GM11168 (cell line): ENCODE results near the gene TERT.

ENCODE experiments used
- in situ Hi-C: fragments of 300-500 bp; cut with MboI; formaldehyde crosslinking; loops from one replicate; pipeline ENCODE4 v1.12.0; 2022; ENCODE audit warnings: low sequenced_read_pairs; ENCODE audit not compliant: unreplicated experiment

Gene TERT

DNA sequence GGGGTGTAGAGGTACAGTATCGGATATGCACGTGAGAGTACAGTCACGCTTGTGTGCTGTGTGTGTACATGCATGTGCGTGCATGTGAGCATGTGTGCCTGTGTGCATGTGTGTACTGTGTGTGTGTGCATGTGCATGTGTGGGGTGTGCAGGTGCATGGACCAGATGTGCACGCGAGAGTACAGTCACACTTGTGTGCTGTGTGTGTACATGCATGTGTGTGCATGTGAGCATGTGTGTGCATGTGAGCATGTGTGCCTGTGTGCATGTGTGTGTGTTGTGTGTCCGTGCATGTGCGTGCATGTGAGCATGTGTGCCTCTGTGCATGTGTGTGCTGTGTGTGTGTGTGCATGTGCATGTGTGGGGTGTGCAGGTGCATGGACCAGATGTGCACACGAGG, 83.2 kb downstream of the TERT start:
- in situ Hi-C loops, result no loop called here

DNA sequence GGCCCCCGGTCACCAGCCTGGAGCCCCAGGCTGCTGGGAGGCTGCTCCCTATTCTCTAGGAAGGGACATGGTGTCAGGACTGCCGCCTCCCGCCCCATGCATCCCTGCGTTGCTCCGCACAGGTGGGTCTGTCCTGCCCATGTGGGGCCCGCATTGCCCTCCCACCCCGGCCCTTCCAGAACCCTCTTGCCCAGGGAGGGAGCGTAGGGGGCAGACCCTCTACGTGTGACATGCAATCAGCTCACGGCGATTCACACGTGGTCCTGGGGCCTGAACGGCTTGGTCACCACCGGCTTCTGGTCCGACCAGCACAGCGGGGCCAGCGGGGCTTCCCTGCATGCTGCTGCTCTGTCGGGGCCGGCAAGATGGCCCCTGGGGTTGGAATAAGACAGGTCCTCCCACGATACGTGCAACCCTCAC, 84.0 kb downstream of the TERT start:
- in situ Hi-C loops, result no loop called here

DNA sequence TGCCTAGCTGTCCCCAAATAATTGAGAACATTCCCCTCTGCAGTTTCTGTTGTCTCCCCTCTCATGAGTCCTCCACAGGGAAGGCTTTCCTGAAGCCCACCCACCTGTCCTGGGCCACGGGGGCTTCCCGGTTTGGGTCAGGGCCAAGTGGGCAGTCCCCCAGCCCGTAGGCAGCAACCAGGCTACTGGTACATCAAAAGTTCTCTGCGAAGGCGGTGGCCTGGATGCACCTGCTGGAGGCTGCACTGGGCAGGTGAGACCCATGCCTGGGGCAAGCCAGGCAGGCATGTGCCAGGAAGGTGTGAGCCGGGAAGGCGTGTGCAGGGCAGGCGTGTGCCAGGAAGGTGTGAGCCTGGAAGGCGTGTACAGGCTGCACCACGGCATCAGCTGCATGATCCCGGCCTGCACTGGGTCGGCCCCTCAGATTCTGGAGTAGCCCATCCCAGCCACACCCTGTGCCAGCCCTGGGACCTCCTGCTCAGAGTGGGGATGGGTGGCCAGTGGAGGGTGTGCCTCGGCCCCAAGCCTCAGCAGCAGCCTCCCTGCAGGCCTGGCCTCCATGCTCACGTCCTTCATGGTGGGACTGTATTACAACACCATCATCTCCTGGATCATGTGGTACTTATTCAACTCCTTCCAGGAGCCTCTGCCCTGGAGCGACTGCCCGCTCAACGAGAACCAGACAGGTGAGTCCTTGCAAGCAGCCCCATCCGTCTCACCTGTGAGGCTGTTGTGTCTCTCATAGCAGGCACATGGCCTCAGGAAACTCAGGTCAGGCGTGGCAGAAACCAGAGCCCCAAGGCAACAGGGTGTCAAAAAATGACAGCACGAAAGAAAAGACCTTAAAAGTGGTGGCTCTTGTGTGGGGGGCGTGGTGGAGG, 84.7 kb downstream of the TERT start:
- in situ Hi-C loops, result no loop called here

DNA sequence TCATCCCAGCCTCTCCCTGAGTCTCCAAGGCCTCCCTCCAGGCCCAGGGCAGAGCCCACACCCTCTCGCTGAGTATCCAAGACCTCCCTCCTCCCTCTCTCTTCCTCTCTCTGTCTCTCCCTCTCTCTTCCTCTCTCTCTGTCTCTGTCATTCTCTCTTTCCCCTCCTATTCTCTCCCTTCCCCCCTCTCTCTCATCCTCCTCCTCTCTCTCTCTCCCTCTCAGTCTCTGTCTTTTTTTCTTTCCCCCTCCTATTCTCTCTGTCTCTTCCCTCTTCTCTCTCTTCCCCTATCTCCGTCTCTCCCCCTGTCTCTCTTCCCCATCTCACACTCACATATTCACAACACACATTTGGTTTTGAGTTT, 85.4 kb downstream of the TERT start:
- in situ Hi-C loops, result no loop called here

DNA sequence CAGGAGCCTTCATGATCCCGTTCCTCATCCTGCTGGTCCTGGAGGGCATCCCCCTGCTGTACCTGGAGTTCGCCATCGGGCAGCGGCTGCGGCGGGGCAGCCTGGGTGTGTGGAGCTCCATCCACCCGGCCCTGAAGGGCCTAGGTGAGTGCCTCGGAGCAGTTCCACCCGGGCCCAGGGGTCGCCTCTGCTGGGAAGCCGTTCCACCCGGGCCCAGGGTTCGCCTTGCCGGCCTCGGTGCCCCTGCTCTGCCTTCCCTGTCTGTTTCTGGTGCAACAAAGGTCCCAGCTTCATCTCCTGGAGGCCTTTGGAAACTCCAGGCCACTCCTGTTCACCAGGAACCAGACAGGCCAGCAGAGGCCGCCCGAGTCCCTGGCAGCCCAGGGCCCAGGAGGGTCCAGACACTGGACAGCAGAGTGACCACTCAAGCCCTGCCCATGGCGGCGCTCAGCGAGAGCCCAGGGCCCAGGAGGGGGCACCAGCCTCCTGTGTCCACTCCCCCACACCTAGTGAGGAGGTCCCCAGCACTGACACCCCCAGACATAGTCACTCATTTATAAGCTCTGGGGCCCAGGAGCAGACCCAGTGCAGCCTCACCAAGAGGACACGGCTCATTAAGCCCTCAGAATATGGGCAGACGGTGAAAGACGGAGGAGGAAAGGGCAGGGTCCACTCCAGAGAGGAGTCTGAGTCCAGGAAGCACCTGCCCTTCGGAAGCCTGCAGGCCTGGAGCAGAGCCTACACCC, 86.0 kb downstream of the TERT start:
- in situ Hi-C loops, result no loop called here

DNA sequence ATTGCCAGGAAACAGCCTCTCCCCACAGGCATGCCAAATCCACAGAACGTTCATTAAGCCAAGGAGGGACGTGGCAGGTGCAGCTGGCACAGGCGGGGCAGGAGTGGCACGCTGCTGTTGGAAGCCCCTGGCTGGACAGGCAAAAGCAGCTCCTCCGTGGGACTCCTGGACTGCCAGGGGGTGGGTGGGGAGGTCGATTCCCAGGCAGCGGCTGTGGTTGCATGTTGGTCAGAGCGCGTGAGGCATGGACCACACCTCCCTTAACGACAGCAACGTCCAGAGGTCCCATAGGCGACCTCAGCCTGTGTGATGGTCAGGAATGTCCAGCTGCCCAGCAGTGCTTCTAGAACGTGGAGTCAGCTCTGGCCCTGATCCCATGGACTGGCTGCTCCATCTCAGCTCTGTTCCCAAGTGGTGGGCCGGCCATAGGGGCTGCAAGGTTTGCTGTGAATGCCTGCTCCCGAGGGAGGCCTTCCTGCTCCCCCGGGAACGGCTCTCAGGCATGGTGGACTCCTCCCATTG, 86.6 kb downstream of the TERT start:
- in situ Hi-C loops, result no loop called here

DNA sequence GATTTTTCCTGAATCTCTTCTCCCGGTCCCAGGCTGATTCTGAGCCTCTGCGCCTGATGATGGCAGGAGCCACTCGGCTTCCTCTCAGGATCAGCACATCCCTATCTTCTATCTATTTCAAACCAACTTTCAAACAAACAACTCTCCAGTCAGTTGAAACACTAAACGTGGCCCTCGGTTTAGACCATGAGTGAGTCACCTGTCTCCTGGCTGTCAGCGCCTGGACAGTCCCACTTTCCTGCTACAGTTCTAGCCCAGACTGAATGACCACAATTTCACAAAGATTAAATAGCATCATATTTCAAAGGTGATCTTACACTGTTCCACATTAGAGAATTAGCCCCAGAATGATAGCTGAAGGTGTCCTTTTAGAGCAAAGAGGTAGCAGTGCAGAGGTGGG, 87.3 kb downstream of the TERT start:
- in situ Hi-C loops, result no loop called here

DNA sequence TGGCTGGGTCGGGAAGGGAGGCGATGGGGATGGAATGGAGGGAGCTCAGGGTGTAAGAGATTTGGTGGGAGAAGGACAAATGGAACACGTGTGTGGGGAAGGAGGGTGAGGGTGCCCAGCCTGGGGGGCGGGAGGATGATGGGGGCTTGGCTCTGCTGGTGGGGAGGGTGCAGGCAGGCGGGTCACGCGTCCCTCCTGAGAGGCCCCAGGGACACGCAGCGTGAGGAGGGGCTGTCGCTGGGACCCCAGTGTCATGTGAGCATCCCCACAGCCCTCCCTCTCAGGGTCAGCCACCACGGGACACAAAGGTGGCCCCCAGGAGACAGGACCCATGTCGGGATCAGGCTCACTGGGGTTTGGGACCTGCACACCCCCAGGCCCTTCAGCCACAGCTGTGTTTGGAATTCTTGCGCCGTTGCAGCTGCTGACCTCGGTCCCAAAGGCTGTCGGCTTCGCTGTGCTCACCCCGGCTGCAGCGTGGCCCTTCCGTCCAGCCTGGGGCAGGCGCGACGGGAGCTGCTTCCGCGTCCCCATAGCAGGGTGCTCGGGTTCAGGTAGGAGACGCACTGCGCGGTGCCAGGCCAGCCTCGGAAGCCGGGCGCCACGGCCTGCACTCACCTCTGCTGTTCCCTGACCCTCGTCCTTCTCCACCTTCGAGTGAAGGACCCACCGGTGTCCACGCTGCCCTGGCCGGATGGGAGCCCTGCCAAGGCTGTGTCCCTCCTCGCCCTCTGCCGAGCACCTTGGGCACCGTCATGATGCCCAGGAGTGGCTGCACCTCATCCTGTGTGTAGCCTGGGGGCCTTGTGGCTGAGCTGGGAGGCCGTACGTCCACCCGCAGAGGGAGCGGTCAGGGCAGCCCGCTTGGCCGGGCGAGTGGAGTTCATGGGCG, 88.1 kb downstream of the TERT start:
- in situ Hi-C loops, result no loop called here

DNA sequence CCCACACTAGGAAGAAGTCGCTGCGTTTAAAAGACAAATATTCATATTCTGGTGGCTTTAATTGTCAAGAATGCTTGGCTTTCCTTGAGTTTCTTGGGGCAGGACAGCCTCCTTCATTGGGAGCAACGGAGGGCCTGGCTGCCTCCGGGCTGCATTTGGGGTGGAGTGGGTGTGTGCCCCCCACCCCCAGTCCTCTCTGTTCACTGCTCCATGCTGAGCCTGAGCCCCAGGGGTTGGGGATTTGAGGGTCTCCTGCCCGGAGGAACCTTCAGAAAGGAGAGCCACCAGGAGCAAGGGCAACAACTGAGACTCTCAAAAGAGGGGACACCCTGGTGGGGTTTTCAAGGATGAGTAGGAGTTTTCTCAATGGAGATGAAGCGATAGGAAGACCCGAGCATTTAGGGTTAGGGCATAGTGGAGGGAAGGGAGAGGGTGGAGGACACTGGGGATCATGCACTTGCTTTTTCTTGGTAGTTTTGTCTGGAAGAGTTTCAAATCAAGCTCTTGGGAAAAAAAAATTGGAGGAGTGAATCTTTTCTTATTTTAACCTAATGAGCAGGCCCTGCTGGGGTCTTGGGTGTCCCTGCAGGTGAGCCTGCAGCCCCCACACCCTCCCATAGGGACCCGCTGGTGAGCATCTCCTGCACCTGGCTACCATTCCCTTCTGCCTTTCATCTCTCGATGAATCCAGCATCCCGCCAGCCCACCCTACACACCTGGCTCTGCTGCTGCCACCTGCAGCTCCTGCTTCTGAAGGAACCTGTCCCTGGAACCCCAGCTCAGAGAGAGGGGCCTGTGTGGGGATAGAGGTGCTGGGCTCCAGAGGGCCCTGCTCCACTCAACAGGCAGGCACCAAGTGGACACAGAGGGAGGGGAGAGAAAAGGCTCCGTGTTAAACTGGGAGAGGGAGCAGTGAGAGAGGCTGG, 89.3 kb downstream of the TERT start:
- in situ Hi-C loops, result no loop called here

DNA sequence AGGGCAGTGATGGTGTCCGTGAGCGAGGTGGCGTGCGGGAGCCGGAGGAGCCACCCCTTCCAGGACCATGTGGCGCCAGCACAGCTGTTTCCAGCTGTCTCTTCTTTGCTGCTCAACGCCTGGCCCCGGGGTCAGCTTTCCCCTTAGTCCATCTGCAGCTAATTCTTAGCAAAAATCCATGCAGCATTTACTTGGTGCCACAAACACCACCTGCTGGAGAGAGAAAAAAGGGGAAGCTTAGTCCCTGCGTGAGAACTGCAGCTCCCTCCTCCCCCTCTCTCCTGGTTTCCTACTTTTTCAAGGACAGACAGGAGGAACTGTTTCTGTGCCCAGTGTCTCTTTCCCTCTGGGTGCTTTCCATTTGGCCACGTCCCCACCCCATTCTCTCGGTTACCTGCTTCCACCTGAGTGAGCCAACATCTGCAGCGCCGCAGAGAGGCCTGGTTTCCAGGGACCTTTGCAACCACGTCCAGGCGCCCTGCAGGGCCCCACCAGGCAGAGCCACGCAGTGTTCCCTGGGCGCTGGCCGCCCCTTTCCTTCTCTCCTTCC, 90.1 kb downstream of the TERT start:
- in situ Hi-C loops, result no loop called here

DNA sequence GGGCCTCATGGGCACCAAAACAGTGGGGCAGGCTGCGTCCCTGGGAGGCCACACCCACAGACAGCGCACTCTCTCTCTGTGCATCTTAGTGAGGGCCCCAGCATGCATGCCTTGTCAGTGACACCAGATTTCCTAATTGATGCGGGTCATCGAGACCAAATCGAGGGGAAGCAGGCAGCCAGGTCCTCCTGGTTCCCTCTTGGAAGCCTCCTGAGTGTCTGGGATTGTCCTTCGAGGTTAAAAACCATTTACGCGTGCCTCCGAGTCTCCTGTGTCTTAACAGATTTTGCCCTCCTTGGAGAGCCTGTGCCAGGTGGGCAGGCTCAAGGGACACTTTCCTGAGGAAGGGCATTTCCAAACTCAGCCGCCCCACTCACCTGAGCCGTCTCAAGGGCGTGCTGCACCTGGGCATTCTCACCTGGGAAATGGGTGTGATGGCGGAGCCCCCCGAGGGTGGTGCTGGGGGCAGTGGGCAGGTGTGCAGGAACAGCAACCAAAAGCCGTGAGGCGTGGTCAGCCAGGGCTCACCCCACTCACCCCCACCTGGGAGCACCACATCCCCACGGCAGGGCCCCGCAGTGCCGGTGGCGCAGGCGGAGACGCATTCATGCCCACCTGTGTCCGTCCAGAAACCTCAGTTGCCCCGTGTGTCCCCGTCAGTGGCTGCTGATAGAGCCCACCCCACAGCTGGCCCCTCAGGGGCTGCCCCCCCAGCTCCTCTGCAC, 90.7 kb downstream of the TERT start:
- in situ Hi-C loops, result no loop called here

DNA sequence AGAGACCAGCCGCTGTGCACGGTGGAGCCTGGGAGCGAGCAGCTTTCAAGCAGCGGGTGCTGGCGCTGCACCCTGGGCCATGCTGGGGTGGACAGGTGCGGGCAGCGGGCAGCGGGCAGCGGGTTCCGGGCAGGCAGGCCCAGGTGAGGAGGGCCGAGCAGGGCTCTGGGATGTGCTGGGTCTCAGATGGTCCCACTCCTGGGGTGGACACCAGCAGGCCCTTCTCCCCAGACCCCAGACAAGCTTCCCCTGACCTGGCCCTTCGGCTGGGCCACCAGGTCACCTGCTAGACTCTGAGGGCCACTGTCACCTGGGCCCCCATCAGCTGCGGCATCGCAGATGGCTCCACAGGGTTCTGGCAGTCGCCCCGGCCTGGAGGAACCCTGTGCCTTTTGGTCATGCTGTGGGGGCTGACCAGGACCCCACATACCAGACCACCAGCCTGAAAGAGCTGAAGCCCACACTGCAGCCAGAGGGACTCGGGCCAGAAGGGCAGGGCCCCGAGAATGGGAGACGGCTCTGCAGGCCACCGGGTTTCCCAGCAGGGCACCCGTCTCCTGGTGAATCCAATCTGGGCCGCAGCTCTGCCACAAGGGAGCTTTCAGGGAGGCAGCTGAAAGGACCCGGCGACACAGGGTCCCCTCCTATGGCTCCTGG, 91.4 kb downstream of the TERT start:
- in situ Hi-C loops, result no loop called here
